Upper lobe of left lung (tissue), 6 donors: ENCODE results near the gene MYLK3. TPM values are rescaled to one million over a fixed set of nuclear protein-coding genes. Genes with fewer than 3 reads are reported as not detected.

Experiments used
- ATAC-seq, 2 donors: fragments of 200-7000 bp; cut with Tn5 transposase; one replicate each; pipeline ENCODE4 v1.9.1; 2022; ENCODE audit warnings: mild to moderate bottlenecking in 2 of 2, moderate library complexity in 2 of 2; ENCODE audit not compliant: low FRiP score in 2 of 2
- DNase-seq, 2 donors: peaks; one replicate each; pipeline ENCODE4 v3.0.0-alpha.2; 2019 to 2020
- H3K27ac ChIP-seq, 4 donors: fragments of 200-600 bp; sonication (generic); one replicate each; pipeline ENCODE4 v1.5.1; 2016 to 2019
- H3K27me3 ChIP-seq, 4 donors: fragments of 200-600 bp; sonication (generic); one replicate each; pipeline ENCODE4 v1.5.1; 2017 to 2019
- H3K36me3 ChIP-seq, 4 donors: fragments of 200-600 bp; sonication (generic); one replicate each; pipeline ENCODE4 v1.5.1; 2016 to 2019
- H3K4me1 ChIP-seq, 4 donors: fragments of 200-600 bp; sonication (generic); one replicate each; pipeline ENCODE4 v1.5.1; 2018 to 2019
- H3K4me3 ChIP-seq, 4 donors: fragments of 200-600 bp; sonication (generic); one replicate each; pipeline ENCODE4 v1.5.1; 2017 to 2019; ENCODE audit warnings: mild to moderate bottlenecking in 2 of 4, moderate library complexity in 1 of 4
- H3K9me3 ChIP-seq, 4 donors: fragments of 200-600 bp; sonication (generic); one replicate each; pipeline ENCODE4 v1.5.1; 2018 to 2019
- EP300 ChIP-seq, 4 donors: sonication (generic); formaldehyde crosslinking; IDR thresholded peaks; one replicate each; pipeline ENCODE4 v1.5.1; 2017; ENCODE audit warnings: antibody characterized with exemption in 4 of 4, control low read depth in 2 of 4
- POLR2A ChIP-seq, 4 donors: fragments of 450-650 bp; IDR thresholded peaks; one replicate each; pipeline ENCODE4 v1.5.1; 2016 to 2017; ENCODE audit warnings: antibody characterized with exemption in 4 of 4, mild to moderate bottlenecking in 2 of 4
- POLR2AphosphoS5 ChIP-seq, 2 donors: sonication (generic); formaldehyde crosslinking; IDR thresholded peaks; one replicate each; pipeline ENCODE4 v1.5.1; 2017; ENCODE audit warnings: antibody characterized with exemption in 2 of 2
- WGBS, 2 donors: methylation state at CpG; one replicate each; pipeline ENCODE4 v1.1.5; 2017 to 2018; 5-methylcytosine and 5-hydroxymethylcytosine counted together
- total RNA-seq, 6 donors: library from RNA; depleted of rRNA in 4 of 6; stranded (reverse); fragments of >200 nt in 4 of 6; gene quantifications; one replicate each; pipeline versions ENCODE4 v1.1.0 to v1.2.1, GENCODE V29; 2016 to 2021
- TF ChIP-seq, protein P1 (sequence below), 6 experiments: fragments of 450-650 bp in 4 of 6; fragments of 200-600 bp in 2 of 6; sonication (generic) in 2 of 6; IDR thresholded peaks; one replicate each; pipeline ENCODE4 v1.5.1; 2016 to 2019; ENCODE audit warnings: antibody characterized with exemption in 6 of 6
- donor health status: DM: no; HTN: no; CAD: no; lungs with moderate emphysema.
- donor health status: DM: no; HTN: yes; CAD: no; lungs with severe emphysema.

Gene MYLK3
- total RNA-seq, 6 donors from 2014 or later = 0.11 to 4.2 (median 1.1) TPM

DNA sequence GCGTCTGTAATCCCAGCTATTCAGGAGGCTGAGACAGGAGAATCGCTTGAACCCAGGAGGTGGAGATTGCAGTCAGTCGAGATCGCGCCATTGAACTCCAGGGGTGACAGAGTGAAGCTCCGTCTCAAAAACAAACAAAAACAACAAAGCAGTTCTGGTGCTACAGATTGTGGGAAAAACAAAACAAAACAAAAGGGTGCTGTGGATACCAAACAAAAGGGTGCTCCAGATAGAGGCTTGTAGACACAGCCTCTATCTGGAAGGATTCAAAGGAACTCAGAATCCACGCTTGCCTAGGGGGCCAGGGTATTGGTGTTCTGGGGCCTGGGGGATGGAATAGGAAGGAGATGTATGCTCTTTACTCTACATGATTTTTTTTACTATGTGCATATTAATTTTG lies 2.5 kb downstream of the MYLK3 start:
- Histone ChIP-seq H3K9me3 (no peaks in the 10 kb centered on the region), H3K27me3 (no peaks in the 10 kb centered on the region), H3K4me3 (no peak overlapping the region), H3K4me1 (peaks cover 0 to 8% (median 0%) of the 10 kb centered on the region in 4 donors), H3K27ac (no peak overlapping the region), H3K36me3 (no peaks in the 10 kb centered on the region)
- WGBS, 2 donors = 88 to 90% methylated on average over 7 of the region's 7 CpGs
- no peak for DNase-seq
- ATAC-seq = no peak
- TF ChIP-seq EP300 (IDR thresholded peaks at IDR 0.05) (no peak), POLR2AphosphoS5 (IDR thresholded peaks at IDR 0.05) (no peak), POLR2A (IDR thresholded peaks at IDR 0.05) (no peak)
- TF ChIP-seq, protein P1, sequence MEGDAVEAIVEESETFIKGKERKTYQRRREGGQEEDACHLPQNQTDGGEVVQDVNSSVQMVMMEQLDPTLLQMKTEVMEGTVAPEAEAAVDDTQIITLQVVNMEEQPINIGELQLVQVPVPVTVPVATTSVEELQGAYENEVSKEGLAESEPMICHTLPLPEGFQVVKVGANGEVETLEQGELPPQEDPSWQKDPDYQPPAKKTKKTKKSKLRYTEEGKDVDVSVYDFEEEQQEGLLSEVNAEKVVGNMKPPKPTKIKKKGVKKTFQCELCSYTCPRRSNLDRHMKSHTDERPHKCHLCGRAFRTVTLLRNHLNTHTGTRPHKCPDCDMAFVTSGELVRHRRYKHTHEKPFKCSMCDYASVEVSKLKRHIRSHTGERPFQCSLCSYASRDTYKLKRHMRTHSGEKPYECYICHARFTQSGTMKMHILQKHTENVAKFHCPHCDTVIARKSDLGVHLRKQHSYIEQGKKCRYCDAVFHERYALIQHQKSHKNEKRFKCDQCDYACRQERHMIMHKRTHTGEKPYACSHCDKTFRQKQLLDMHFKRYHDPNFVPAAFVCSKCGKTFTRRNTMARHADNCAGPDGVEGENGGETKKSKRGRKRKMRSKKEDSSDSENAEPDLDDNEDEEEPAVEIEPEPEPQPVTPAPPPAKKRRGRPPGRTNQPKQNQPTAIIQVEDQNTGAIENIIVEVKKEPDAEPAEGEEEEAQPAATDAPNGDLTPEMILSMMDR (IDR thresholded peaks at IDR 0.05) = no peak

DNA sequence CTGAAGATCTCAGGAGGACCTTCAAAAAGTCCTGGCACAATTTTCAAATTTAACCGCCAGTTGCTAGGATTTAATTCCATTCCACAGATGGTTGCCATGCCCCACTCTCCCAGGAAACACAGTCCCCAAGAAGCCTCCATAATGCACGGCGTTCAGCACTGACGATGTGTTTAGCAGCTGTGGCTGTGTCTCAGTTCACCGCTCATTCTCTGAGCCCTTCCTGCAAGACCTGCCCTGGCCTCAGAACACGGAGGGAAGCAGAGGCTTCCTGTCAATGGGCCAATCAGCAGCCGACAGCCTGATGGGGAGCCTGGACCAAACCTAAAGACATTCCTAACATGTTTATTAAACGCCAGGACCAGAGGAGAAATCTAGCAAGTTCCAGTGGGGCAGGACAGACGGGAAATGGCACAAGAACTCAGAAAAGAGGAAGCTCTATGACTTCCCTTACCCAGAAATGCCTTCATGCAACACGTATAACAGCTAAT lies 4.9 kb downstream of the MYLK3 start:
- H3K4me3 ChIP-seq = no peak overlapping the region
- 24 to 35% methylated on average over 10 of the region's 10 CpGs for WGBS, 2 donors
- TF ChIP-seq POLR2A (IDR thresholded peaks at IDR 0.05) (no peak), EP300 (IDR thresholded peaks at IDR 0.05) (no peak), POLR2AphosphoS5 (IDR thresholded peaks at IDR 0.05) (no peak)
- TF ChIP-seq, protein P1 (IDR thresholded peaks at IDR 0.05) = no peak
- H3K36me3 ChIP-seq = no peaks in the 10 kb centered on the region
- H3K27ac ChIP-seq = peak overlapping the region; percentile 37 to 79 (median 64)
- ATAC-seq (peak in 1 of 2 donors; percentile 71), DNase-seq (no peak)
- H3K27me3 ChIP-seq = no peaks in the 10 kb centered on the region
- no peaks in the 10 kb centered on the region for H3K9me3 ChIP-seq
- peaks cover 0 to 8% (median 0%) of the 10 kb centered on the region in 4 donors for H3K4me1 ChIP-seq

DNA sequence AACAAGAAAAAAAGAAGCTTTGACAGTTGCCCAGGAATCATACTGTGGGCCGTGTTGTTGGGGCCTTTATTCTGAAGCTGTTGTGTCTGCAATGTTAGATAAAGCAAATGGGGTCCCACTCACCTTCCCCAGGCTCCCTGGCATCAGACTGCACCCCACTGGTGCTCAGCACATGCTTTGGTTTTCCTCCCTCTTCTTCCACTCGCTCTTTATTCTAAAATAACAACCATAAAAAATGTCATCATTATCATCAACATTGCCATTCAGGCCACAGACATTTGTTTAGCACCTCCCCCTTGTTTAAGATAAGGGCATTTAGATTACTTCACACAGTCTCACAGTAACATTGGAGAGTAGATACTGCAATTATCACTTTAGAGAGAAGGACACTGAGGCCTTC lies 8.2 kb downstream of the MYLK3 start:
- Histone ChIP-seq H3K4me3 (no peak overlapping the region), H3K9me3 (no peaks in the 10 kb centered on the region), H3K27me3 (no peaks in the 10 kb centered on the region), H3K4me1 (peaks cover 0 to 8% (median 0%) of the 10 kb centered on the region in 4 donors), H3K36me3 (no peaks in the 10 kb centered on the region), H3K27ac (no peak overlapping the region)
- TF ChIP-seq POLR2AphosphoS5 (IDR thresholded peaks at IDR 0.05) (no peak), POLR2A (IDR thresholded peaks at IDR 0.05) (no peak), EP300 (IDR thresholded peaks at IDR 0.05) (no peak)
- TF ChIP-seq, protein P1 (IDR thresholded peaks at IDR 0.05) = no peak
- DNase-seq (no peak), ATAC-seq (no peak)
- WGBS, 2 donors = 64 to 80% methylated on average over 2 of the region's 2 CpGs

DNA sequence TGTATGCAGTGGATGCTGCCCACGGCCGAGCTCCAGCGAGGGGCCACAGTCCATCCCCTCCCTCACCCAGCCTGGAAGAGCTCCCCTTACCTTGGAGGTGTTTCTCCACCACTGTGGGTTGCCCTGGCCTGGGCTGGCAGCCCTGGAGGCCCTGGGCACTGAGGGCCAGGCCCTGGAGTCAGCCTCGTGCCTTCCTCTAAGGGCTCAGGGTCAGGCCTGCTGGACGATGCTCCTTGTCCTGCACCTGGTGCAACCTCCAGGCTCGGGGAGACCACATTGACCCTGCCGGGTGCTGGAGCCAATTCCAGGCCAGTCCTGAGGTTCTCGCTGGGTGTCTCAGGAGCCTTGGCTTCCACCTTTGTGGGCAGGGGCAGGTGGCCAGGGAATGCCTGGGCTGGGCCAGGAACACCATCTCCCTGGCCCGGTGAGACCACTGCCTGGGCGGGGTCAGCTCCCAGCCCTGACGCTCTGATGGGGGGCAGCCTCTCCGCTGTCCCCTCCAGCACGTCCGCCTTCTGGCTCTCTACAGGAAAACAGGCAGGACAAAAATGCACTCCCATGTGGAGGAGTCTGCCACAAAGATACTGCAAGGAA lies 10.4 kb downstream of the MYLK3 start:
- ATAC-seq = no peak
- WGBS, 2 donors = 91 to 98% methylated on average over 8 to 10 of the region's 14 CpGs

More for the DNA sequence above, 10.4 kb downstream of the MYLK3 start:
- no peak overlapping the region for H3K4me3 ChIP-seq
- H3K36me3 ChIP-seq = no peaks in the 10 kb centered on the region
- H3K27me3 ChIP-seq = no peaks in the 10 kb centered on the region
- H3K27ac ChIP-seq = no peak overlapping the region
- DNase-seq = no peak
- H3K9me3 ChIP-seq = no peaks in the 10 kb centered on the region
- TF ChIP-seq POLR2AphosphoS5 (IDR thresholded peaks at IDR 0.05) (no peak), POLR2A (IDR thresholded peaks at IDR 0.05) (no peak), EP300 (IDR thresholded peaks at IDR 0.05) (no peak)
- TF ChIP-seq, protein P1 (IDR thresholded peaks at IDR 0.05) = no peak
- H3K4me1 ChIP-seq = no peaks in the 10 kb centered on the region
